K562 (cell line): Measurements from ENCODE around the gene RNU6-1. TPM values are rescaled to one million over a fixed set of nuclear protein-coding genes. Genes with fewer than 3 reads are reported as not detected.

Experiments used
- BCOR ChIP-seq: fragments of 450-650 bp; IDR thresholded peaks from 2 replicates; pipeline ENCODE4 v1.6.1; 2016
- CBX1 ChIP-seq: sonication (generic); IDR thresholded peaks from 2 replicates; pipeline ENCODE4 v1.6.1; 2016; ENCODE audit warnings: antibody characterized with exemption, low read depth, mild to moderate bottlenecking
- CBX3 ChIP-seq, 2 experiments: IDR thresholded peaks; 1 replicate in 1 of 2; 2 replicates in 1 of 2; pipeline ENCODE4 v1.6.1; 2012; ENCODE audit warnings: inconsistent platforms in 2 of 2, low read length in 2 of 2, borderline replicate concordance in 1 of 2, control low read depth in 1 of 2
- DDX20 ChIP-seq: fragments of 450-650 bp; IDR thresholded peaks from 2 replicates; pipeline ENCODE4 v1.6.1; 2016; ENCODE audit warnings: missing genetic modification characterization, low read depth, mild to moderate bottlenecking, missing compliant biosample characterization, moderate library complexity
- EGR1 ChIP-seq: fragments of 450-650 bp; conservative IDR thresholded peaks from 2 replicates; pipeline ENCODE4 v1.6.1; 2017; ENCODE audit warnings: mild to moderate bottlenecking
- EP300 ChIP-seq: IDR thresholded peaks from 2 replicates; pipeline ENCODE4 v1.6.1; 2012; ENCODE audit warnings: low read length, improper control_type of control experiment
- HMGN3 ChIP-seq: IDR thresholded peaks from 2 replicates; pipeline ENCODE4 v1.6.1; 2011; ENCODE audit warnings: borderline replicate concordance, low read depth, mild to moderate bottlenecking, mixed read lengths, low read length; ENCODE audit not compliant: insufficient read length; ENCODE audit errors: extremely low read depth
- KAT7 ChIP-seq: sonication (generic); formaldehyde crosslinking; IDR thresholded peaks from 2 replicates; pipeline ENCODE4 v1.8.0; 2022; ENCODE audit warnings: missing genetic modification reagents, mild to moderate bottlenecking, borderline replicate concordance
- LEF1 ChIP-seq: fragments of 450-650 bp; IDR thresholded peaks from 2 replicates; pipeline ENCODE4 v1.6.1; 2016; ENCODE audit warnings: mild to moderate bottlenecking
- MYC ChIP-seq, 2 experiments: fragments of 250-450 bp in 1 of 2; sonication (Bioruptor Pico) in 1 of 2; IDR thresholded peaks; 2 replicates each; pipeline versions ENCODE4 v1.5.1 to v1.6.1; 2012 to 2021; ENCODE audit warnings: low read depth in 2 of 2, borderline replicate concordance in 1 of 2, improper control_type of control experiment in 1 of 2, low read length in 1 of 2, mild to moderate bottlenecking in 1 of 2, moderate library complexity in 1 of 2
- NR2C1 ChIP-seq, 2 experiments: fragments of 450-650 bp; IDR thresholded peaks; 2 replicates each; pipeline ENCODE4 v1.6.1; 2017; ENCODE audit warnings: mild to moderate bottlenecking in 2 of 2, antibody characterized with exemption in 1 of 2, inconsistent platforms in 1 of 2, missing compliant biosample characterization in 1 of 2, missing genetic modification characterization in 1 of 2
- POLR3G ChIP-seq: IDR thresholded peaks from 2 replicates; pipeline ENCODE4 v1.6.1; 2011; ENCODE audit not compliant: insufficient read length, insufficient replicate concordance; ENCODE audit errors: extremely low read depth
- ZFPM2 ChIP-seq: fragments of 250-450 bp; sonication (Bioruptor Pico); IDR thresholded peaks from 2 replicates; pipeline ENCODE4 v1.5.1; 2022; ENCODE audit warnings: mild to moderate bottlenecking
- ZKSCAN3 ChIP-seq: fragments of 250-450 bp; sonication (Bioruptor Pico); IDR thresholded peaks from 2 replicates; pipeline ENCODE4 v1.4.0; 2020
- ZNF23 ChIP-seq: fragments of 250-450 bp; sonication (Bioruptor Pico); IDR thresholded peaks from 2 replicates; pipeline ENCODE4 v1.4.0; 2020; ENCODE audit warnings: mild to moderate bottlenecking
- polyA plus RNA-seq, 8 experiments: library from polyadenylated mRNA; depleted of rRNA in 4 of 8; stranded (reverse) in 5 of 8; unstranded in 3 of 8; fragments of >200 nt; fragmentation: Nextera tagmentation in 2 of 8; fragmentation: Illumina TruSeq in 1 of 8; extraction: Ambion mirVana in 2 of 8; extraction: Trizol in 1 of 8; gene quantifications; 2 replicates each; pipeline versions ENCODE4 v1.2.1 to v1.2.3, GENCODE V29; 2011 to 2014; ENCODE audit warnings: inconsistent platforms in 1 of 8, missing spikeins in 1 of 8
- total RNA-seq, 7 experiments: library from RNA; depleted of rRNA in 6 of 7; stranded (reverse); fragments of >200 nt in 6 of 7; fragmentation: Illumina TruSeq in 2 of 7; extraction: Trizol in 2 of 7; gene quantifications; 2 replicates each; pipeline versions ENCODE4 v1.2.1 to v1.2.3, GENCODE V29; 2011 to 2021; ENCODE audit warnings: low replicate concordance in 1 of 7
- TF ChIP-seq, protein P1 (sequence below): fragments of 250-450 bp; sonication (Bioruptor Pico); IDR thresholded peaks from 2 replicates; pipeline ENCODE4 v1.4.0; 2020; ENCODE audit warnings: mild to moderate bottlenecking
- TF ChIP-seq, protein P2 (sequence below): fragments of 150-350 bp; IDR thresholded peaks from 2 replicates; pipeline ENCODE4 v1.6.1; 2014; ENCODE audit warnings: low read depth, mild to moderate bottlenecking, low read length, borderline replicate concordance
- TF ChIP-seq, protein P3 (sequence below), 2 experiments: fragments of 450-650 bp in 1 of 2; sonication (generic) in 1 of 2; formaldehyde crosslinking in 1 of 2; IDR thresholded peaks in 1 of 2; conservative IDR thresholded peaks in 1 of 2; 2 replicates each; pipeline versions ENCODE4 v1.6.1 to v1.8.1; 2016 to 2023; ENCODE audit warnings: mild to moderate bottlenecking in 2 of 2, moderate library complexity in 2 of 2, inconsistent platforms in 1 of 2, missing genetic modification reagents in 1 of 2

RNU6-1 gene
- total and polyA plus RNA-seq, 9 of the 15 experiments (the other 6 are each of a cell fraction or from before 2014, with no cell fraction given), result not detected

DNA sequence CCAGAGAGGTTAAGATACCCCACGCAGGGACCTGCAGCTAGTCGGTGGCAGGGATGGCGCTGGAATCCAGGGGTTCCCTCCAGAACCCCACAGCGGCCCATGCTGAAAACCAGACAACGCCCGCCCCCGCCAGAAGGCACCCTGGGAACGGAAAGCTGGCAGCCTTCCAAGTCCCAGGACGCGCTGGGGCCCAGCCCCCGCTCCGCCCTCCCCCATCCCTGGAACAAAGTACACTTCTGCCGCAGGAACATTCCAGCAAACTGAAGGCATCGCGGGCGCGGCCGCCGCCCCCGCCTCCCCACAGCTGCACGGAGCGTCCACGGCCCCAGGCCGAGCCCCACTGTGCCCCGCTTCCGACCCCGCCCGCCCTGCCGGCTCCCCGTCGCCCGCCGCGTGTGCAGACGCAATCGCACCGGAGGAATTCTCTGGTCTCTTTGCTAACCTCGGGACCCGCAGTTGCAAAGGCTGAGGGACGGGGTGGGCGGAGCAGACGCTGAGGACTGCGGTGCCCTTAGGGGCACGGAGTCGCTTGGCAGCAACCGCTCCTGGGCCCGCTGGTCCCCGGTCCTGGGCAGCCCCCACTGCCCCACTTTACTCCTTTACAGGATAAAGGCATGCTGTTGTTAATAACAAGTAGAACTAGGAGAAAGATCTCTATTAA, 44.8 kb upstream of the RNU6-1 start (continued):
- TF ChIP-seq POLR3G, result no peak
- TF ChIP-seq MYC (IDR thresholded peaks at IDR 0.05; ENCODE audit: low read depth, low read length), result peak; percentile 76; the same call in 1 of the 2 replicates
- no peak for TF ChIP-seq MYC (CRISPR knock-in tag; IDR thresholded peaks at IDR 0.05; ENCODE audit: borderline replicate concordance, low read depth)
- no peak for TF ChIP-seq ZFPM2 (CRISPR knock-in tag)
- TF ChIP-seq ZKSCAN3, result no peak
- TF ChIP-seq NR2C1 (IDR thresholded peaks at IDR 0.05), result no peak
- no peak for TF ChIP-seq NR2C1 (tag; IDR thresholded peaks at IDR 0.05)
- TF ChIP-seq CBX1, result no peak
- no peak for TF ChIP-seq BCOR
- TF ChIP-seq, protein P1, sequence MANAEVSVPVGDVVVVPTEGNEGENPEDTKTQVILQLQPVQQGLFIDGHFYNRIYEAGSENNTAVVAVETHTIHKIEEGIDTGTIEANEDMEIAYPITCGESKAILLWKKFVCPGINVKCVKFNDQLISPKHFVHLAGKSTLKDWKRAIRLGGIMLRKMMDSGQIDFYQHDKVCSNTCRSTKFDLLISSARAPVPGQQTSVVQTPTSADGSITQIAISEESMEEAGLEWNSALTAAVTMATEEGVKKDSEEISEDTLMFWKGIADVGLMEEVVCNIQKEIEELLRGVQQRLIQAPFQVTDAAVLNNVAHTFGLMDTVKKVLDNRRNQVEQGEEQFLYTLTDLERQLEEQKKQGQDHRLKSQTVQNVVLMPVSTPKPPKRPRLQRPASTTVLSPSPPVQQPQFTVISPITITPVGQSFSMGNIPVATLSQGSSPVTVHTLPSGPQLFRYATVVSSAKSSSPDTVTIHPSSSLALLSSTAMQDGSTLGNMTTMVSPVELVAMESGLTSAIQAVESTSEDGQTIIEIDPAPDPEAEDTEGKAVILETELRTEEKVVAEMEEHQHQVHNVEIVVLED (CRISPR knock-in tag), result no peak
- no peak for TF ChIP-seq ZNF23 (CRISPR knock-in tag)
- no peak for TF ChIP-seq DDX20 (tag)
- no peak for TF ChIP-seq KAT7 (CRISPR knock-in tag)
- TF ChIP-seq, protein P2, sequence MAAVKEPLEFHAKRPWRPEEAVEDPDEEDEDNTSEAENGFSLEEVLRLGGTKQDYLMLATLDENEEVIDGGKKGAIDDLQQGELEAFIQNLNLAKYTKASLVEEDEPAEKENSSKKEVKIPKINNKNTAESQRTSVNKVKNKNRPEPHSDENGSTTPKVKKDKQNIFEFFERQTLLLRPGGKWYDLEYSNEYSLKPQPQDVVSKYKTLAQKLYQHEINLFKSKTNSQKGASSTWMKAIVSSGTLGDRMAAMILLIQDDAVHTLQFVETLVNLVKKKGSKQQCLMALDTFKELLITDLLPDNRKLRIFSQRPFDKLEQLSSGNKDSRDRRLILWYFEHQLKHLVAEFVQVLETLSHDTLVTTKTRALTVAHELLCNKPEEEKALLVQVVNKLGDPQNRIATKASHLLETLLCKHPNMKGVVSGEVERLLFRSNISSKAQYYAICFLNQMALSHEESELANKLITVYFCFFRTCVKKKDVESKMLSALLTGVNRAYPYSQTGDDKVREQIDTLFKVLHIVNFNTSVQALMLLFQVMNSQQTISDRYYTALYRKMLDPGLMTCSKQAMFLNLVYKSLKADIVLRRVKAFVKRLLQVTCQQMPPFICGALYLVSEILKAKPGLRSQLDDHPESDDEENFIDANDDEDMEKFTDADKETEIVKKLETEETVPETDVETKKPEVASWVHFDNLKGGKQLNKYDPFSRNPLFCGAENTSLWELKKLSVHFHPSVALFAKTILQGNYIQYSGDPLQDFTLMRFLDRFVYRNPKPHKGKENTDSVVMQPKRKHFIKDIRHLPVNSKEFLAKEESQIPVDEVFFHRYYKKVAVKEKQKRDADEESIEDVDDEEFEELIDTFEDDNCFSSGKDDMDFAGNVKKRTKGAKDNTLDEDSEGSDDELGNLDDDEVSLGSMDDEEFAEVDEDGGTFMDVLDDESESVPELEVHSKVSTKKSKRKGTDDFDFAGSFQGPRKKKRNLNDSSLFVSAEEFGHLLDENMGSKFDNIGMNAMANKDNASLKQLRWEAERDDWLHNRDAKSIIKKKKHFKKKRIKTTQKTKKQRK, result no peak
- peak; percentile 69 for TF ChIP-seq EP300
- peak; percentile 95 for TF ChIP-seq EGR1
- TF ChIP-seq CBX3 (IDR thresholded peaks at IDR 0.05; ENCODE audit: borderline replicate concordance in 1 of 2, low read length in 2 of 2), result no peak
- no peak for TF ChIP-seq LEF1
- TF ChIP-seq HMGN3, result peak; percentile 94
- TF ChIP-seq, protein P3, sequence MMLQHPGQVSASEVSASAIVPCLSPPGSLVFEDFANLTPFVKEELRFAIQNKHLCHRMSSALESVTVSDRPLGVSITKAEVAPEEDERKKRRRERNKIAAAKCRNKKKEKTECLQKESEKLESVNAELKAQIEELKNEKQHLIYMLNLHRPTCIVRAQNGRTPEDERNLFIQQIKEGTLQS (IDR thresholded peaks at IDR 0.05), result no peak
- TF ChIP-seq, protein P3 (CRISPR knock-in tag; conservative IDR thresholded peaks at IDR 0.05), result no peak
